IMR-90 (cell line): Measurements from ENCODE around the gene MRTFA. TPM values are rescaled to one million over a fixed set of nuclear protein-coding genes. Genes with fewer than 3 reads are reported as not detected.

Experiments used
- ATAC-seq: fragments of 200-7000 bp; cut with Tn5 transposase; 2 replicates; pipeline ENCODE4 v1.9.1; 2020; ENCODE audit warnings: low read depth, mild to moderate bottlenecking, moderate library complexity
- BruUV-seq: library from RNA; stranded (reverse); fragments of 400-500 nt; replicated peaks from 2 replicates; lab custom pipeline; 2021; lab: Mats Ljungman, UMichigan
- CTCF ChIA-PET: fragments of 300-600 bp; formaldehyde crosslinking; extraction: SDS; loops from one replicate; lab custom pipeline; 2021; ENCODE audit warnings: antibody characterized with exemption; lab: Yijun Ruan, JAX
- POLR2A ChIA-PET: fragments of 300-600 bp; sonication (Branson Sonifier 250); formaldehyde crosslinking; loops from one replicate; lab custom pipeline; 2022; ENCODE audit warnings: antibody characterized with exemption; ENCODE audit not compliant: unreplicated experiment; lab: Charles Lee
- DNase-seq: peaks from one replicate; pipeline ENCODE4 v3.0.0; 2013
- H2AFZ ChIP-seq: replicated peaks from 2 replicates; pipeline ENCODE3; 2013; ENCODE audit warnings: low read length, mild to moderate bottlenecking; ENCODE audit not compliant: poor library complexity
- H2AK5ac ChIP-seq: 2 replicates; pipeline ENCODE4 v1.6.1; 2013; ENCODE audit warnings: low read depth, low read length, inconsistent platforms
- H2AK9ac ChIP-seq: replicated peaks from 2 replicates; pipeline ENCODE3; 2013; ENCODE audit warnings: mild to moderate bottlenecking, low read depth, low read length, moderate library complexity; ENCODE audit not compliant: poor library complexity
- H2BK120ac ChIP-seq: 2 replicates; pipeline ENCODE4 v1.6.1; 2013; ENCODE audit warnings: low read depth, low read length, inconsistent platforms
- H2BK15ac ChIP-seq: 3 replicates; pipeline ENCODE4 v1.6.1; 2013; ENCODE audit warnings: low read depth, low read length, inconsistent platforms
- H2BK20ac ChIP-seq: 2 replicates; pipeline ENCODE4 v1.6.1; 2013; ENCODE audit warnings: low read depth, mild to moderate bottlenecking, inconsistent platforms, low read length, moderate library complexity
- H2BK5ac ChIP-seq: 2 replicates; pipeline ENCODE4 v1.6.1; 2013; ENCODE audit warnings: mild to moderate bottlenecking, low read depth, low read length, inconsistent platforms; ENCODE audit not compliant: poor library complexity, severe bottlenecking
- H3K14ac ChIP-seq: replicated peaks from 2 replicates; pipeline ENCODE4 v1.6.1; 2013; ENCODE audit warnings: low read depth, low read length, inconsistent platforms
- H3K18ac ChIP-seq: 2 replicates; pipeline ENCODE4 v1.6.1; 2013; ENCODE audit warnings: low read depth, low read length, control low read depth
- H3K23ac ChIP-seq: 2 replicates; pipeline ENCODE4 v1.6.1; 2013; ENCODE audit warnings: low read depth, low read length, inconsistent platforms
- H3K27ac ChIP-seq: 2 replicates; pipeline ENCODE4 v1.5.1; 2013; ENCODE audit warnings: mild to moderate bottlenecking, control low read depth, low read length; ENCODE audit not compliant: insufficient read depth
- H3K27me3 ChIP-seq: 2 replicates; pipeline ENCODE4 v1.6.1; 2013; ENCODE audit warnings: low read length; ENCODE audit not compliant: control insufficient read depth, insufficient read depth
- H3K36me3 ChIP-seq: 2 replicates; pipeline ENCODE4 v1.6.1; 2013; ENCODE audit warnings: low read length, mixed read lengths; ENCODE audit not compliant: control insufficient read depth, insufficient read depth
- H3K4ac ChIP-seq: 2 replicates; pipeline ENCODE4 v1.6.1; 2013; ENCODE audit warnings: low read depth, low read length, inconsistent platforms
- H3K4me1 ChIP-seq: 2 replicates; pipeline ENCODE4 v1.6.1; 2013; ENCODE audit warnings: low read length, mixed read lengths; ENCODE audit not compliant: control insufficient read depth, insufficient read depth
- H3K4me2 ChIP-seq: 2 replicates; pipeline ENCODE4 v1.6.1; 2013; ENCODE audit warnings: low read depth, mild to moderate bottlenecking, control low read depth, low read length, moderate library complexity
- H3K4me3 ChIP-seq: 2 replicates; pipeline ENCODE4 v1.5.1; 2013; ENCODE audit warnings: low read depth, mild to moderate bottlenecking, control low read depth, low read length, moderate library complexity; ENCODE audit not compliant: insufficient read depth
- H3K56ac ChIP-seq: 2 replicates; pipeline ENCODE4 v1.6.1; 2013; ENCODE audit warnings: low read length, inconsistent platforms; ENCODE audit not compliant: insufficient read depth; ENCODE audit errors: extremely low read depth
- H3K79me1 ChIP-seq, 2 experiments: 2 replicates each; pipeline ENCODE4 v1.6.1; 2013; ENCODE audit warnings: low read length in 2 of 2, inconsistent platforms in 1 of 2, low read depth in 1 of 2
- H3K9ac ChIP-seq: 2 replicates; pipeline ENCODE4 v1.6.1; 2013; ENCODE audit warnings: low read depth, low read length, control low read depth
- H3K9me1 ChIP-seq: 2 replicates; pipeline ENCODE4 v1.6.1; 2013; ENCODE audit warnings: low read length, inconsistent platforms; ENCODE audit not compliant: insufficient read depth
- H3K9me3 ChIP-seq: 2 replicates; pipeline ENCODE4 v1.6.1; 2013; ENCODE audit warnings: low read length; ENCODE audit not compliant: control insufficient read depth, insufficient read depth
- H4K20me1 ChIP-seq: 2 replicates; pipeline ENCODE4 v1.6.1; 2013; ENCODE audit warnings: low read length, inconsistent platforms; ENCODE audit not compliant: insufficient read depth
- H4K5ac ChIP-seq: 2 replicates; pipeline ENCODE4 v1.6.1; 2013; ENCODE audit warnings: mild to moderate bottlenecking, low read depth, low read length, control low read depth
- H4K8ac ChIP-seq, 2 experiments: 2 replicates each; pipeline ENCODE4 v1.6.1; 2013; ENCODE audit warnings: low read depth in 2 of 2, low read length in 2 of 2, control low read depth in 1 of 2, inconsistent platforms in 1 of 2
- H4K91ac ChIP-seq: 2 replicates; pipeline ENCODE4 v1.6.1; 2013; ENCODE audit warnings: low read depth, low read length, inconsistent platforms; ENCODE audit not compliant: insufficient read depth
- RFX5 ChIP-seq: IDR thresholded peaks from 2 replicates; pipeline ENCODE4 v1.8.0; 2012; ENCODE audit warnings: low read depth, mild to moderate bottlenecking, low read length, moderate library complexity
- WGBS, 2 experiments: methylation state at CpG; one replicate each; pipeline versions ENCODE4 v1.1.5 to v1.1.7; 2013; ENCODE audit warnings: missing lambda C conversion rate in 2 of 2; ENCODE audit not compliant: insufficient read length in 1 of 2; ENCODE audit errors: extremely low coverage in 2 of 2; 5-methylcytosine and 5-hydroxymethylcytosine counted together
- dilution Hi-C: fragments of 300-500 bp; cut with HindIII; formaldehyde crosslinking; loops from one replicate; pipeline ENCODE4 v1.14.3; 2018; ENCODE audit warnings: low sequenced_read_pairs; ENCODE audit not compliant: unreplicated experiment
- in situ Hi-C: fragments of 300-500 bp; cut with MboI; formaldehyde crosslinking; loops from 3 replicates; pipeline ENCODE4 v1.14.3; 2019; ENCODE audit warnings: low sequenced_read_pairs, inconsistent platforms, mixed read lengths
- intact Hi-C: fragments of 100-400 bp; cut with micrococcal nuclease; formaldehyde crosslinking; loops from 2 replicates; pipeline ENCODE4 v1.10.0; 2022
- polyA plus RNA-seq, 3 experiments: library from polyadenylated mRNA; depleted of rRNA; stranded (reverse); fragments of >200 nt; gene quantifications; 2 replicates each; pipeline ENCODE4 v1.2.3, GENCODE V29; 2012; ENCODE audit warnings: low replicate concordance in 1 of 3
- total RNA-seq: library from RNA; depleted of rRNA; stranded (reverse); fragments of >200 nt; gene quantifications from 2 replicates; pipeline ENCODE4 v1.2.3, GENCODE V29; 2012
- TF ChIP-seq, protein P1 (sequence below): fragments of 150-350 bp; IDR thresholded peaks from 2 replicates; pipeline ENCODE4 v1.6.1; 2017; ENCODE audit warnings: mild to moderate bottlenecking, antibody characterized with exemption, low read length, low read depth

Gene MRTFA
- total and polyA plus RNA-seq, 2 of the 4 experiments (the other 2 are of a cell fraction): 12.5 to 17.2 TPM

DNA sequence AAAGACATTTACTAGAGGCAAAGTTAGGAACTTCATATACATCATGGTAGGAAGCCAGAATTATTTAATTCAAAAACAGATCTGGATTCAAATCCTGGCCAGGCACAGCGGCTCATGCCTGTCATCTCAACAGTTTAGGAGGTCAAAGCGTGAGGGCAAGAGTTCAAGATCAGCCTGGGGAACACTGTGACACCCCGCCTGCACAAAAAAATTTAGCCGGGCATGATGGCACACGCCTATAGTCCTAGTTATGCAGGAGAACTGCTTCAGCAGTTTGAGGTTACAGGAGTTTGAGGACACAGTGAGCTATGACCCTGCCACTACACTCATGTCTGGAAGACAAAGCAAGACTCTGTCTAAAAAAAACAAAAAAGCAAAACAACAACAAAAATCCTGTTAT, 8.9 kb downstream of the MRTFA start:
- POLR2A ChIA-PET: interaction anchor here (0.6 kb wide), 1 partner anchor 8 kb away, joined by 4 read pairs; no protein-coding TSS in a partner anchor

More for the DNA sequence above, 8.9 kb downstream of the MRTFA start:
- Histone ChIP-seq H2BK120ac (no peak overlapping the region), H3K14ac (no peak overlapping the region; the same call in 1 of the 2 replicates), H3K23ac (no peak overlapping the region), H2BK20ac (no peak overlapping the region), H3K27me3 (no peaks in the 10 kb centered on the region), H3K36me3 (peaks cover 2% of the 10 kb centered on the region; the same call in 1 of the 2 replicates), H3K4me1 (peaks cover 13% of the 10 kb centered on the region), H2AK5ac (peak overlapping the region; percentile 44; the same call in 1 of the 2 replicates), H3K4me2 (no peak overlapping the region), H3K79me1 (peaks cover 10 to 87% of the 10 kb centered on the region in 2 experiments; a peak in 3 of 4 replicates), H3K18ac (no peak overlapping the region), H4K8ac (no peak overlapping the region), H3K9me1 (peaks cover 30% of the 10 kb centered on the region), H3K4ac (no peak overlapping the region), H2AK9ac (no peak overlapping the region), H2BK15ac (no peak overlapping the region), H2AFZ (no peak overlapping the region), H4K20me1 (peaks cover 98% of the 10 kb centered on the region), H3K9ac (no peak overlapping the region), H4K5ac (no peak overlapping the region), H2BK5ac (peak overlapping the region; percentile 17), H3K4me3 (no peak overlapping the region), H4K91ac (no peak overlapping the region), H3K56ac (no peak overlapping the region), H3K27ac (no peak overlapping the region), H3K9me3 (no peaks in the 10 kb centered on the region; the same call in 1 of the 2 replicates)
- intact Hi-C loops (no loop called here), dilution Hi-C loops (no loop called here), in situ Hi-C loops (no loop called here)
- DNase-seq (no peak), ATAC-seq (no peak)
- no CpG with 5 or more reads among the region's 5 CpGs for WGBS, 2 experiments
- CTCF ChIA-PET: interaction anchor here (0.6 kb wide), 1 partner anchor 44 kb away, joined by 3 read pairs; no protein-coding TSS in a partner anchor
- TF ChIP-seq, protein P1, sequence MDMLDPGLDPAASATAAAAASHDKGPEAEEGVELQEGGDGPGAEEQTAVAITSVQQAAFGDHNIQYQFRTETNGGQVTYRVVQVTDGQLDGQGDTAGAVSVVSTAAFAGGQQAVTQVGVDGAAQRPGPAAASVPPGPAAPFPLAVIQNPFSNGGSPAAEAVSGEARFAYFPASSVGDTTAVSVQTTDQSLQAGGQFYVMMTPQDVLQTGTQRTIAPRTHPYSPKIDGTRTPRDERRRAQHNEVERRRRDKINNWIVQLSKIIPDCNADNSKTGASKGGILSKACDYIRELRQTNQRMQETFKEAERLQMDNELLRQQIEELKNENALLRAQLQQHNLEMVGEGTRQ: no peak
- TF ChIP-seq RFX5: no peak
- BruUV-seq: no TSS peak
